H9 (cell line): ENCODE measurements around the gene TGM2. TPM values are rescaled to one million over a fixed set of nuclear protein-coding genes. Genes with fewer than 3 reads are reported as not detected.

Experiments
- DNase-seq: peaks from one replicate; pipeline ENCODE4 v3.0.0-alpha.2; 2017
- H2AFZ ChIP-seq: one replicate; pipeline ENCODE4 v1.6.1; 2013; ENCODE audit warnings: mild to moderate bottlenecking, low read length, control low read depth, moderate library complexity
- H2AK5ac ChIP-seq: 2 replicates; pipeline ENCODE4 v1.6.1; 2013; ENCODE audit warnings: low read length, control low read depth, mixed read lengths; ENCODE audit not compliant: insufficient read length
- H2BK120ac ChIP-seq: one replicate; pipeline ENCODE4 v1.6.1; 2013; ENCODE audit warnings: low read depth, mild to moderate bottlenecking, low read length, control low read depth, inconsistent platforms; ENCODE audit not compliant: poor library complexity, severe bottlenecking
- H2BK12ac ChIP-seq: 2 replicates; pipeline ENCODE4 v1.6.1; 2013; ENCODE audit warnings: low read length, control low read depth, mixed read lengths, low read depth; ENCODE audit not compliant: insufficient read length
- H2BK15ac ChIP-seq: 2 replicates; pipeline ENCODE4 v1.6.1; 2013; ENCODE audit warnings: low read depth, low read length, control low read depth
- H2BK20ac ChIP-seq: one replicate; pipeline ENCODE4 v1.6.1; 2013; ENCODE audit warnings: low read depth, mild to moderate bottlenecking, low read length, control low read depth, inconsistent platforms; ENCODE audit not compliant: poor library complexity, severe bottlenecking
- H2BK5ac ChIP-seq: 2 replicates; pipeline ENCODE4 v1.6.1; 2013; ENCODE audit warnings: low read length, control low read depth, mixed read lengths; ENCODE audit not compliant: insufficient read length
- H3K14ac ChIP-seq: 2 replicates; pipeline ENCODE4 v1.6.1; 2013; ENCODE audit warnings: low read length, control low read depth; ENCODE audit not compliant: insufficient read depth
- H3K18ac ChIP-seq: 2 replicates; pipeline ENCODE4 v1.6.1; 2013; ENCODE audit warnings: low read depth, mild to moderate bottlenecking, mixed read lengths, low read length, control low read depth; ENCODE audit not compliant: insufficient read length
- H3K23ac ChIP-seq: 2 replicates; pipeline ENCODE4 v1.6.1; 2013; ENCODE audit warnings: low read length, control low read depth, mixed read lengths, low read depth; ENCODE audit not compliant: insufficient read length
- H3K23me2 ChIP-seq: 2 replicates; pipeline ENCODE4 v1.6.1; 2013; ENCODE audit warnings: low read depth, mild to moderate bottlenecking, mixed read lengths, low read length, control low read depth; ENCODE audit not compliant: insufficient read length, poor library complexity, severe bottlenecking
- H3K27ac ChIP-seq: 2 replicates; pipeline ENCODE4 v1.5.1; 2013; ENCODE audit warnings: low read length, control low read depth, mixed read lengths, low read depth; ENCODE audit not compliant: insufficient read length
- H3K27me3 ChIP-seq: 2 replicates; pipeline ENCODE4 v1.6.1; 2013; ENCODE audit warnings: low read length, control low read depth, inconsistent platforms; ENCODE audit not compliant: insufficient read depth
- H3K4ac ChIP-seq: 2 replicates; pipeline ENCODE4 v1.6.1; 2013; ENCODE audit warnings: low read depth, mild to moderate bottlenecking, control low read depth, inconsistent platforms, low read length, moderate library complexity
- H3K4me1 ChIP-seq: 2 replicates; pipeline ENCODE4 v1.6.1; 2013; ENCODE audit warnings: low read length, control low read depth, inconsistent platforms; ENCODE audit not compliant: insufficient read depth
- H3K4me2 ChIP-seq: 2 replicates; pipeline ENCODE4 v1.6.1; 2013; ENCODE audit warnings: low read length, control low read depth, mixed read lengths; ENCODE audit not compliant: insufficient read length, insufficient read depth
- H3K56ac ChIP-seq: 2 replicates; pipeline ENCODE4 v1.6.1; 2013; ENCODE audit warnings: low read depth, mild to moderate bottlenecking, mixed read lengths, low read length, control low read depth; ENCODE audit not compliant: insufficient read length
- H3K79me1 ChIP-seq: 2 replicates; pipeline ENCODE4 v1.6.1; 2013; ENCODE audit warnings: low read depth, mild to moderate bottlenecking, moderate library complexity, low read length, control low read depth, inconsistent platforms; ENCODE audit not compliant: insufficient read depth, poor library complexity, severe bottlenecking
- H3K79me2 ChIP-seq: 2 replicates; pipeline ENCODE4 v1.6.1; 2013; ENCODE audit warnings: low read length, control low read depth, inconsistent platforms; ENCODE audit not compliant: insufficient read depth
- H3K9ac ChIP-seq: 2 replicates; pipeline ENCODE4 v1.6.1; 2013; ENCODE audit warnings: low read length, control low read depth, mixed read lengths; ENCODE audit not compliant: insufficient read length; ENCODE audit errors: extremely low read depth
- H3K9me3 ChIP-seq: one replicate; pipeline ENCODE4 v1.6.1; 2013; ENCODE audit warnings: low read depth, low read length, inconsistent platforms; ENCODE audit not compliant: control insufficient read depth
- H3T11ph ChIP-seq: one replicate; pipeline ENCODE4 v1.6.1; 2013; ENCODE audit warnings: mild to moderate bottlenecking, low read length, control low read depth, inconsistent platforms
- H4K20me1 ChIP-seq: one replicate; pipeline ENCODE4 v1.6.1; 2013; ENCODE audit not compliant: control insufficient read depth, insufficient read length, insufficient read depth
- H4K5ac ChIP-seq: 2 replicates; pipeline ENCODE4 v1.6.1; 2013; ENCODE audit warnings: low read depth, mild to moderate bottlenecking, mixed read lengths, low read length, control low read depth; ENCODE audit not compliant: insufficient read length
- H4K8ac ChIP-seq: replicated peaks from 2 replicates; pipeline ENCODE4 v1.6.1; 2013; ENCODE audit warnings: low read length, control low read depth, mixed read lengths, low read depth; ENCODE audit not compliant: insufficient read length
- H4K91ac ChIP-seq: 2 replicates; pipeline ENCODE4 v1.6.1; 2013; ENCODE audit warnings: low read depth, mild to moderate bottlenecking, moderate library complexity, mixed read lengths, low read length, control low read depth; ENCODE audit not compliant: insufficient read length
- H3K27ac Mint-ChIP-seq, 3 experiments: 2 replicates in 2 of 3; 3 replicates in 1 of 3; pipeline ENCODE4 v1.8.0; 2020 to 2021; ENCODE audit warnings: mixed read lengths in 3 of 3, mild to moderate bottlenecking in 1 of 3, moderate library complexity in 1 of 3
- H3K27me3 Mint-ChIP-seq: 2 replicates; pipeline ENCODE4 v1.8.0; 2021; ENCODE audit warnings: low read depth, mild to moderate bottlenecking, moderate library complexity, mixed read lengths
- H3K36me3 Mint-ChIP-seq, 3 experiments: 2 replicates in 2 of 3; 3 replicates in 1 of 3; pipeline ENCODE4 v1.8.0; 2020 to 2021; ENCODE audit warnings: low read depth in 3 of 3, mixed read lengths in 3 of 3; ENCODE audit not compliant: insufficient read depth in 1 of 3
- H3K4me1 Mint-ChIP-seq, 2 experiments: 2 replicates each; pipeline ENCODE4 v1.8.0; 2020; ENCODE audit warnings: mixed read lengths in 2 of 2
- H3K4me3 Mint-ChIP-seq, 2 experiments: 2 replicates in 1 of 2; 3 replicates in 1 of 2; pipeline ENCODE4 v1.8.0; 2020 to 2021; ENCODE audit warnings: mild to moderate bottlenecking in 2 of 2, mixed read lengths in 2 of 2, moderate library complexity in 1 of 2
- H3K9me3 Mint-ChIP-seq, 2 experiments: 2 replicates in 1 of 2; 3 replicates in 1 of 2; pipeline ENCODE4 v1.8.0; 2020; ENCODE audit warnings: mild to moderate bottlenecking in 2 of 2, mixed read lengths in 2 of 2, moderate library complexity in 1 of 2
- CTCF ChIP-seq: fragments of 200-600 bp; sonication (generic); conservative IDR thresholded peaks from 3 replicates; pipeline ENCODE4 v1.8.0; 2021; ENCODE audit warnings: antibody characterized with exemption, mild to moderate bottlenecking
- whole genome bisulfite sequencing: extraction: QIAGEN DNeasy Blood & Tissue Kit; methylation state at CpG from one replicate; pipeline ENCODE4 v1.1.7; 2013; ENCODE audit warnings: missing lambda C conversion rate, low lambda C conversion rate, mixed read lengths; ENCODE audit not compliant: insufficient read length; ENCODE audit errors: extremely low coverage; 5-methylcytosine and 5-hydroxymethylcytosine counted together
- total RNA-seq: library from RNA; stranded (reverse); gene quantifications from 2 replicates; pipeline ENCODE4 v1.2.1, GENCODE V29; 2021

The TGM2 gene
- total RNA-seq, 1 experiment from 2014 or later = 1.1 TPM

DNA sequence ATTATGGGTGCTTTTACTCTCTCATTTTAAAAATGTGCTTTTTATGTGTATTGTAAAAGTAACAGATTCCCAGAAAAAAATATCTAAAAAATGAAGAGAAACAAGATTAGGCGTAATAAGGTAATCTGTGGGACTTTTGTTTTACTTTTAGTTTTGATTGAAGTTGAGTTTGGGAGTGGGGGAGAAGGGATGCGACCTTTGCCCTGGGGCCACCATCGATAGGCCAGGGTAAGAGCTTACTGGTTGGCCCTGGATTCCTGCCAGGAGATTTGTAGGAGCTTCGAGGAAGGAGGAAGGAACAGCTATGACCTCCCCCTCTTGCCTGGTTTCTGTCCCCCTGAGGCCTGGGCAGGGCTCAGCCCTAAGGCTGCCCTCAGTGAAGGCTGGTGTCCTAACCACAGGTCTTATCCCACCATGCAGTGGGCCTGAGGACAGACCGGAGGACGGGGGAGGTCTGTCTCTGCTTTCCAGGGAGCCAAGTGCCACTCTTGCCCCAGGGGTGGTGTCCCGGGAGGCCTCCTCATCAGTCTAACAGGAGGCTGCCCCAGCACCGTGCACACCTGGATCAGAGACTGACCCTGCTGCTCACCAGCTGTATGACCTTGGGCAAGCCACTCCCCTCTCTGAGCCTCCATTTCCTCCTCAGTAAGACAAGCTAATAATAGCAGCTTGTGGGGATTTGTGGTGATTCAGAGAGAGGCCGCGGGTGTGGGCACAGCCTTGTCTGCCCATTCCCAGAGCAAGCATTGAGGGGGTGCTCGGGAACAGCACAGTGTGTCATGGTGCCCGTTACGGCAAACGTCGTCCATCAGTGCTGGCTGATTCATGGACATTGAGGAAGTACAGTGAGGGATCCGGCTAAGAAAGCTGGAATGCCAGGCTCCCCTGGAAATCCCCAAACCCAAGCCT is 21.2 kb downstream of the TGM2 start:
- Histone ChIP-seq H4K8ac (no peak overlapping the region), H3K27ac (no peak overlapping the region), H2BK12ac (no peak overlapping the region), H3K4me1 (no peaks in the 10 kb centered on the region), H3K23ac (no peak overlapping the region), H3K14ac (peak overlapping the region; percentile 52; the same call in 1 of the 2 replicates), H3K27me3 (no peaks in the 10 kb centered on the region), H3K4me2 (no peak overlapping the region), H3K79me2 (no peaks in the 10 kb centered on the region), H2BK20ac (no peak overlapping the region), H2BK5ac (no peak overlapping the region), H3K9ac (no peak overlapping the region), H3T11ph (no peak overlapping the region), H4K91ac (no peak overlapping the region), H2BK15ac (no peak overlapping the region), H2AFZ (no peak overlapping the region), H4K5ac (no peak overlapping the region), H2BK120ac (no peak overlapping the region), H3K18ac (no peak overlapping the region), H3K79me1 (no peaks in the 10 kb centered on the region), H3K9me3 (no peaks in the 10 kb centered on the region), H4K20me1 (no peaks in the 10 kb centered on the region), H3K23me2 (no peaks in the 10 kb centered on the region), H2AK5ac (no peak overlapping the region), H3K4ac (no peak overlapping the region), H3K56ac (no peak overlapping the region)
- Mint-ChIP-seq H3K27ac (peak overlapping the region in 1 of 3 experiments; percentile 42; a peak in 1 of 7 replicates), H3K36me3 (no peaks in the 10 kb centered on the region; a peak in 1 of 7 replicates), H3K9me3 (no peaks in the 10 kb centered on the region), H3K4me3 (no peak overlapping the region), H3K27me3 (no peaks in the 10 kb centered on the region; the same call in 1 of the 2 replicates), H3K4me1 (peaks cover 15 to 30% of the 10 kb centered on the region in 2 experiments)
- no peak for TF ChIP-seq CTCF
- DNase-seq = no peak
- 100% methylated on average over 1 of the region's 16 CpGs for WGBS
